Stimulated activated CD8-positive, alpha-beta memory T cell treated with anti-CD3 and anti-CD28 coated beads, Interleukin-12 subunit alpha, Interleukin-12 subunit beta, amount 100 ng/mL, for 4 hours (primary cell): ENCODE data around the gene ZNF423.
"Not testable (repeated sequence)": the region's sequence is repeated elsewhere in the genome, so short reads cannot be mapped to it uniquely, and the experiment has no call there.

ENCODE experiments used
- DNase-seq: peaks from one replicate; pipeline ENCODE4 v3.0.0-alpha.2; 2020; ENCODE audit warnings: low read depth

The ZNF423 gene

DNA sequence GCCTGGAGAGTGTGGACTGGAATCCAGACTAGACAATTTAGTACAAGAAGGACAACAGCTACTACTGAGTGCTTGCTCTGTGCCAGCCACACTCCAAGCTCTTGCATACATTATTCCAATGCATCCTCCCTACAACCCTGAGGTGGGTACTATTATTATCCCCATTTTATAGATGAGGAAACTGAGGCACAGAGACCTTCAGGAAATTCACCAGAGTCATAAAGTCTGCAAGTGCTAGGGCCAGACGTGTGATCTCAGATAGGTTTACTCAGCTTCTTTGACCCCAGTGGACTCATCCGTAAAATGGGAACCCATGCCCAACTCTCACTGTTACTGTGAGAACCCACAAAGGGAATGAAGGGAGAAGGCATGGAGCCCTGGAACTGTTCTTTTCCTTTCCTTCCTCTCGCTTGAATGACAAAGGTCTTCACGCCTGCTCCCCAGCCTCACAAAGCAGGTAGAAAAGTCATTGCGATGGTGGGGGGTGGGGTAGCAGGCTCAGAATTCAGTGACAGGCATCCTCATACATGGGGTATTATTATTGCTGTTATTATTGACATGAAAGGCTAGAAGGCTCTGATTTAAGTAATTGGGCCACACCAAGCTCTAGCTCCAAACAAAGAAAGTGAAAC lies 160.0 kb downstream of the ZNF423 start:
- DNase-seq: no peak

DNA sequence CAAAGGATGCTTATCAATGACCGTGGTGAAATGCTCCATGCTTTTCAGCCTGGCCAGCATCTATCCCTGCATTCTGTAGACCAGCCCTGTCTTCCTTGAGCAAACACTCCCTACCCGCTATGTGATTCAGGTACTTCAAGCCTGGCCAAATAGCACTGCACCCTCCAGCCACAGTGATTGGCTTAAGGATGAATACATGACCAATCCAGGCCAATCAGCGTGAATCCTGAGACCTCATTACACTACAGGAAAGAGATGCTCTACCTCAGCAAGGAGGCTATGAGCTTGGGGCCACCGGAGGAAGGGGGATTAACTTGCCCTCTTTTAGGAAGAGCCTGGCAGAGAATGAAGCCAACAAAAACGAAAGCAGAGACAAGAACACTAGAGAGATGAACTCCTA lies 162.5 kb downstream of the ZNF423 start:
- DNase-seq: no peak

DNA sequence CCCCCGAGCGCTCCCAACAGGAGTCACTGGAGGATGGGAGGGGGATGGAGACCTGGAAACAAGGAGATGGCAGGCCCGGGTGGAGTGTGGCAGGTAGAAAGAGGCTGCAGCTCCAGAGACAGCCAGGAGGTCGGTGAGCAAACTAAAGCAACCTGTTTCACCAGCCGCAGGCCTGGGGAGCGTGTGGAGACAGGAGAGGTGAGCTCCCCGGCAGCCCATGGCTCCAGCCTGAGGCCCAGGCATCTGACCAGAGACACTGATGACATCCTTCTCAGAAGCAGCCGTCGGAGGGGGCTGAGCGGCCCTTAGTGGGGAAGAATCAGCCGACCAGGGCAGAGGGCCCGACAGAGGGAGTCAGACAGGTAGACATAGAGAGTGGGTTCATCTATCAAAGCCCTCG lies 165.1 kb downstream of the ZNF423 start:
- DNase-seq: no peak

GRCh38 chr16:49688036-49688697 lies 167.7 kb downstream of the ZNF423 start:
- no peak for DNase-seq

GRCh38 chr16:49687476-49688002 lies 168.4 kb downstream of the ZNF423 start:
- no peak for DNase-seq

DNA sequence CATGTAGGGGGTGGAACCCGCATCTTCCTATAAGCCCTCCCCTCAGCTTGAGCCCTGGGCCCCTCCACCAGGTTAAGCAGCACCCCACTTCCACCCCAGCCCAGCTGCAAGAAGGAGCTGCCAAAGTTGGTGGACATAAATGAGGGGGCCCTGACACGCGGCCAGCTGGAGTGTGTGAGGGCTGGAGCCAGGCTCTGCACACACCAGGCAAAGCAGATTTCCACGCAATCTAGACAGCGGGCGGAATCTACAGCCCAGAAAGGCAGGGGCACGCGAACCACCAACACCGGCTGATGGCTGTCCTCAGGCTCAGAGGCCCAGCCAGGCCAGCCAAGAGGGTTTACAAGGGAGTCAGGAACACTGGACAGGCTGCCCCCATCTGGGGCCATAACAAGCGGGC lies 171.2 kb downstream of the ZNF423 start:
- no peak for DNase-seq

DNA sequence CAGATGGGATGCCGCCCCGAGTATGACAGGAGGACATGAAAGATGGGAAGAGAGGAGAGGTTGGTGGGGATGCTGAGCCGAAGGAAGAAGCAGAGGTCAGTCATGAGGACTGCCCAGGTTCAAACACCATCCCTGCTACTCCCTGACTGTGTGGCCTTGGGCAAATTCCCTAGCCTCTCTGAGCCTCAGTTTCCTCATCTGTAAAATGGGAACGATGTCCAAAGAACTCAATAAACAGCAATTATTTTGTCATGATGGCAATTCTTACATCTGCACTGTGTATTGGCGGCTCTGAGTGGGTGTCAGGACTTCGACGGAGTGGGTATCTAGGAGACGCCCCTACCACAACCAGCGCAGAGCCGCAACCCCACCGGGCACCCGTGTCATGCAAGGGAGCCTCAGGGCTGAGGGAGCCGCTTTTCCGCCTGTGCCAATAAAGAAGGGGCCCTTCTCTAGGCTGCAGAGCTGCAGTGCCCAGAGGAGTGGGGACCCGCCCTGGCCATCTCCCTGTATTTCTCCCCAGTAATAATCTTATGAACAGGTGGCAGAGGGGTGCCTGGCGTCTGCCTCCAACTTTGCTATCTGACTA lies 173.2 kb downstream of the ZNF423 start:
- DNase-seq: no peak

DNA sequence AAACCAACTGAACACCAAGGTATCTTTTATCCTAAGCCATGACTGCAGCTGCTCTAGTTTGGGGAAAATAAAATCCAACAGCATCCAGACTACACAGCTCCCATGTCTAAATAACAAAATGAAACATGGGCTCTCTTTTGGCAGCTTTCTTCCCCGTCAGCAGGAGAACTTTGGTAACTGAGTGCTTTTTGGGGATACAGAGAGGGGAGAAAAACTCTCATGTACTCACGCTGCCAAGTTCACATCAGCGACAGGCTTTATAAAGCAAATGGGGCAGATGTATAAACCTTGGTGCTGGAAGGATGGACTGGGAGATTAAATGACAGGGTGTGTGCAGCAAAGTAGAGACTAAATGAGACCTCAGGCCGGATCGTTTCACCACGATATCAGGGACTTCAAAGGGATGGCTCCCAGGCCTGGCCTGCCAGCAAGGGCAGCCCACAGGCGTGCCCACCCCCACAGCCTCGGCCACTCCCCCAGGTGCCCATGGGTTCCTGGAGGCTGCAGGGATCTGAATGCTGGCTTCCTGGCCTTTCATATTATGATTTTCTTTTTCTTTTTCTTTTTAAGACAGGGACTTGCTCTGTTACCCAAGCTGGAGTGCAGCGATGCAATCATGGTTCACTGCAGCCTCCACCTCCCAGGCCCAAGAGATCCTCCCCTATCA lies 174.6 kb downstream of the ZNF423 start:
- no peak for DNase-seq

- no peak for DNase-seq
Observed at GRCh38 chr16:49679095-49679494, 176.8 kb downstream of the ZNF423 start.

DNA sequence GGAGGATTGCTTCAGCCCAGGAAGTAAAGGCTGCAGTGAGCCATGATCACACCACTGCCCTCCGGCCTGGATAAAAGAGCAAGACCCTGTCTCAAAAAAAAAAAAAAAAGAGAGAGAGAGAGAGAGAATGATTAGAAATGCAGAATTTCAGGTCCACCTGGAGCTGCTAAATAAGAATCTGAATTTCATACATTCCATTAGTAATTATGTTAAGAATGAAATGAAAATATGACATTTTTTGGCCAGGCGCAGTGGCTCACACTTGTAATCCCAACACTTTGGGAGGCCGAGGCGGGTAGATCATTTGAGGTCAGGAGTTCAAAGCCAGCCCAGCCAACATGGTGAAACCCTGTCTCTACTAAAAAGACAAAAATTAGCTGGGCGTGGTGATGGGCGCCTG lies 178.3 kb downstream of the ZNF423 start:
- not testable (repeated sequence) for DNase-seq

GRCh38 chr16:49675413-49675812 lies 180.5 kb downstream of the ZNF423 start:
- DNase-seq: no peak

GRCh38 chr16:49674990-49675389 lies 180.9 kb downstream of the ZNF423 start:
- no peak for DNase-seq

GRCh38 chr16:49674351-49674851 lies 181.5 kb downstream of the ZNF423 start:
- DNase-seq: no peak

DNA sequence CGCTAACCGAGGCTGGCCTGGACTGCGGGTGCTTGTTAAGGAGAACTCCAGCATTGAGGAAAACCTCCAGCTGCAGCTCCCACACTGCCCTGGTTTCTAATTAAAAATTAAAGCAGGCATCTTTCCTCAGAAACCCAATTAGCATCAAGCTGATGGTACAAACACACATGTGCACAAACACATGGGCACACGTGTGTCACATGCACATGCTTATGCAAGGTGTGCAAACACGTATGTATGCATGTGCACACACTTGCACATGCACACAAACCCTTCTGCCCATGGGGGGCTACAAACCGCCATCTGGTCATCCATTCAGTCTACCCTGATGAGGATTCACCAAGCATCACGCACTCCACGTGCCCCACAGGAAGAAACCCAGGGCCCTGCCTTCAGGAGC lies 182.5 kb downstream of the ZNF423 start:
- no peak for DNase-seq

DNA sequence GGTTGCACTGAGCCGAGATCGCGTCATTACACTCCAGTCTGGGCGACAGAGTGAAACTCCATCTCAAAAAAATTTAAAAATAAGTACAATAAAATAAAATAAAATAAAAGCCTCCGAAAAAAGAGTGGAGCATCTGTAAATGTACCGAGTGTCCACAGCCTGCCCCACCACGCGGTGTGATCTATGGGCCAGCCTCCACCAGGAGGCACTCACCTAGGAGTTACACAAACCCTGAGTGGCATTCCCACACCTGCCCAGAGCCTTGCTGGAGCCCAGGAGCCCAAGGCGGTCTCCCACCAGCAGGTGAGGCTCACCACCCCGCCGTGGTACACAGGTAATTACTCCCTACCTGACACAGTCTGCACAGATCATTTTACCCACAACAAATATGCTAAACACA lies 183.2 kb downstream of the ZNF423 start:
- DNase-seq: no peak

GRCh38 chr16:49671333-49671732 lies 184.6 kb downstream of the ZNF423 start:
- no peak for DNase-seq

DNA sequence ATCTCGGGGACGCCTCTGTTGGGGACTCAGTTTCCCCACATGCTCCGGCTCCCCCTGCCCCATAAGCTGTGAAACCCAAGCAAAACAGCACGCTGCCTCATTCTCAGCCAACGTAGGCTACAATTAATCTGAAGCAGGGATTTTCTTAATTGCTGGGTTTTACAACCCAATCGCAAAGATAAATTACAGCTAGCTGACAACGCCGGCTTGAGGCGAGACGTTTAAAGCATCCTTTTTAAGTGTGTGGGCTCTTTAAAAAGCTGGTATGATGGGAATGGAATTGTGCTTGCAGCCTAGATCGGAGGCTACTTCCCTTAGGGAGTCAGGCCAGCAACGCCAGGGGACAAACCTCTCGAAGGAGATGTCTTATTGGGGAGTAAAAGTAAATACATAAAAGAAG lies 185.3 kb downstream of the ZNF423 start:
- no peak for DNase-seq

- no peak for DNase-seq
Observed at GRCh38 chr16:49665482-49666230, 190.3 kb downstream of the ZNF423 start.

DNA sequence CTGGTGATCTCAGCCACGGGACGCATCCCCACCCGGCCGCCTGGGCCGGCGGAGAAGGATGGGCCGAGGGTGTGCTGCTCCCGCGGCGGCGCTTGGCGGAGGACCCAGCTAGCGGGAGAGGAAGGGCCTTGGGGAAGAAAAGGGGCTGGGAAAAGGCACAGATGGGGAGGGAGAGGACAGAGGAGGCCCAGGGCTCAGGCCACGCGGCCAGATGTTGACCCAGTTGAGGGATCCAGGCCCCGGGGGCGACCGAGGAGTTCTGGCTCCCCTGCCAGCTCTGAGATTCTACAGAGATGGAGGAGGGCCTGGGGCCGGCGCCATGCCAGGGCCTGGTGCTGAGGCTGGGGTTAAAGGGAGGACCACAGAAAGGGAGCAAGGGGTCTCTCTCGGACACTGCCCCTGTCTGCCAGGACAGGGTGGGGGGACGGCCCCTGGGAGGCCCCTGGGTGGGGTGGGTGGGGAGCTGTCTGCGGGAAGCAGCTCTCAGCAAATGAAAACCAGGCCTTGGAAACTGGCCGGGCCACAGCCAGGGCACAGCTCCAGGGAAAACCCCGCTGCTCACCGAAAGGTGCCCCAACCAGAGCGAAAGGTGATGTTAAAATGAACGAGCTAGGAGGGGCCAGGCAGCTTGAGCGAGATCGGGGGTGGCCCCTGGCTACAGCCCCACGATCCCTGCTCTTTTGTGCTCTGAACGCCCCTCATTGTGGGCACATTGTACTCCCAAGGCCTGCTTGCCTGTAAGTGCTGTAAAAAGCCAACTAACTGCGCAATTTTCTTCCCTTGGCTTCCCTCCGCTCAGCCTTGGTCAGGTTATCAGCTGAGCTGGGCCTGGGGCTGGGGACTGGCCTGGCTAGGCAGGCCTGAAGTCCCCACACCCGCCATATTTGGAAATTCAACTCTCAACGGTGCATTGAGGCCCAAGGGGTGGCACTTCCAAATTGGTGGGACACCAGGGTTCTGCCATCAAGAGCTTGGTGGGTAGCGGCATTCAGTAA lies 191.4 kb downstream of the ZNF423 start:
- no peak for DNase-seq
